SJCRH30 (cell line): ENCODE measurements around the gene UPF3A. TPM values are rescaled to one million over a fixed set of nuclear protein-coding genes. Genes with fewer than 3 reads are reported as not detected.
"Not testable (repeated sequence)": the region's sequence is repeated elsewhere in the genome, so short reads cannot be mapped to it uniquely, and the experiment has no call there.

Experiments
- DNase-seq, 2 experiments: peaks; one replicate each; pipeline ENCODE4 v3.0.0-alpha.2; 2015 to 2020
- H3K27ac ChIP-seq: fragments of 250-450 bp; sonication (Bioruptor Pico); 2 replicates; pipeline ENCODE4 v1.5.1; 2020; ENCODE audit warnings: mild to moderate bottlenecking, moderate library complexity
- H3K27me3 ChIP-seq: fragments of 250-450 bp; sonication (Bioruptor Pico); 2 replicates; pipeline ENCODE4 v1.5.1; 2020; ENCODE audit warnings: mild to moderate bottlenecking, moderate library complexity
- H3K36me3 ChIP-seq: fragments of 250-450 bp; sonication (Bioruptor Pico); 2 replicates; pipeline ENCODE4 v1.5.1; 2020; ENCODE audit warnings: mild to moderate bottlenecking, moderate library complexity
- H3K4me1 ChIP-seq: fragments of 250-450 bp; sonication (Bioruptor Pico); 2 replicates; pipeline ENCODE4 v1.5.1; 2020; ENCODE audit warnings: mild to moderate bottlenecking, moderate library complexity
- H3K4me3 ChIP-seq: fragments of 250-450 bp; sonication (Bioruptor Pico); 2 replicates; pipeline ENCODE4 v1.5.1; 2020; ENCODE audit warnings: mild to moderate bottlenecking, moderate library complexity
- H3K9me3 ChIP-seq: fragments of 250-450 bp; sonication (Bioruptor Pico); replicated peaks from 2 replicates; pipeline ENCODE4 v1.5.1; 2020; ENCODE audit warnings: mild to moderate bottlenecking, moderate library complexity
- total RNA-seq: library from RNA; depleted of rRNA; stranded (reverse); fragments of >200 nt; shearing (Covaris generic); gene quantifications from 2 replicates; pipeline ENCODE4 v1.2.3, GENCODE V29; 2014

Gene UPF3A
- total RNA-seq, 1 experiment from 2014 or later, result 34.1 TPM

DNA sequence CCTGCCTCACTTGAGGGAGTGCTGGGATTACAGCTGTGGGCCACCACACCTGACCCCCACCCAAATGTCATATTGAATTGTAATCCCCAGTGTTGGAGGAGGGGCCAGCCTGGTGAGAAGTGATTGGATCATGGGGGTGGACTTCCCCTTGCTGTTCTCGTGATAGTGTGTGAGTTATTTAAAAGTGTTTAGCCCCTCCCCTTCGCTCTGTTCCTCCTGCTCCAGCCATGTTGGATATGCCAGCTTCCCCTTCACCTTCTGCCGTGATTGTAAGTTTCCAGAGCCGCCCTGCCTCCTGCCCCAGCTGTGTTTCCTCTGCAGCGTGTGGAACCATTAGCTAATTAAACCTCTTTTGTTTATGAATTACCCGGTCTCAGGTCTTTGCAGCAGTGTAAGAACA is 46.6 kb downstream of the UPF3A start:
- DNase-seq, result no peak
- no peak overlapping the region for H3K4me3 ChIP-seq
- no peaks in the 10 kb centered on the region for H3K27me3 ChIP-seq
- no peaks in the 10 kb centered on the region for H3K4me1 ChIP-seq
- H3K9me3 ChIP-seq, result no peaks in the 10 kb centered on the region
- no peak overlapping the region for H3K27ac ChIP-seq
- H3K36me3 ChIP-seq, result peaks cover 39% of the 10 kb centered on the region

- no peak for DNase-seq
- no peak overlapping the region for H3K27ac ChIP-seq
- H3K27me3 ChIP-seq, result no peaks in the 10 kb centered on the region
- no peaks in the 10 kb centered on the region for H3K4me1 ChIP-seq
- H3K9me3 ChIP-seq, result no peaks in the 10 kb centered on the region
- peaks cover 34% of the 10 kb centered on the region for H3K36me3 ChIP-seq
- H3K4me3 ChIP-seq, result no peak overlapping the region
These were observed 47.2 kb downstream of the UPF3A start for GRCh38 chr13:114328595-114328994.

GRCh38 chr13:114330086-114330485 is 48.7 kb downstream of the UPF3A start:
- no peaks in the 10 kb centered on the region for H3K9me3 ChIP-seq
- no peaks in the 10 kb centered on the region for H3K27me3 ChIP-seq
- H3K4me1 ChIP-seq, result 0 out of 2 replicates have a peak, but pooled peaks cover 5% of the 10 kb centered on the region
- H3K27ac ChIP-seq, result no peak overlapping the region
- DNase-seq, result no peak
- H3K36me3 ChIP-seq, result peaks cover 19% of the 10 kb centered on the region
- H3K4me3 ChIP-seq, result no peak overlapping the region

GRCh38 chr13:114333881-114334280 is 52.5 kb downstream of the UPF3A start:
- DNase-seq, H3K4me1 ChIP-seq, H3K27me3 ChIP-seq, H3K9me3 ChIP-seq, H3K36me3 ChIP-seq, H3K4me3 ChIP-seq, H3K27ac ChIP-seq: not testable (repeated sequence)

- H3K4me3 ChIP-seq, result no peak overlapping the region
- no peaks in the 10 kb centered on the region for H3K27me3 ChIP-seq
- no peak for DNase-seq
- H3K27ac ChIP-seq, result no peak overlapping the region
- H3K4me1 ChIP-seq, result 0 out of 2 replicates have a peak, but pooled peaks cover 5% of the 10 kb centered on the region
- H3K9me3 ChIP-seq, result no peaks in the 10 kb centered on the region
- no peaks in the 10 kb centered on the region for H3K36me3 ChIP-seq
These were observed 53.1 kb downstream of the UPF3A start for GRCh38 chr13:114334305-114335053.

GRCh38 chr13:114336457-114336856 is 55.1 kb downstream of the UPF3A start:
- not testable (repeated sequence) for H3K36me3 ChIP-seq, H3K27ac ChIP-seq, H3K4me1 ChIP-seq, H3K9me3 ChIP-seq, H3K27me3 ChIP-seq, DNase-seq, H3K4me3 ChIP-seq

DNA sequence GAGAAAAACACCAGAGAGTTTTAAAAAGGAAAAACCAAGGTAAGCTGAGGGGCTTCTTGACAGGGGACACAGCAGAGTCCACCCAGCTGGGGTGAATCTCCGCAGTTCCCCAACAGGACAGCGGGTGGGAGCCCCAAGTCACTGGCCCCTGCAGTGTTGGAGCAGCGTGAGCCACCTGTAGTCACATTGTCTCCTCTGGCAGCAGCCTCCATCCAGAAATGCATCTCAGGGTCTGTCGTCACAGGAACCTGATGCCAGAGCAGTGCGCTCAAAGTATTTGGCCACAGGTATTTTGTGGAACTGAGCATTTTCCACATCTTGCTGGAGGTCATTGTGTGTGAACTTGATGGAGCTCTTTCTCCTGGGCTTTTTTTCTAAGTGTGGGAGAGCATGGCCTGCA is 57.6 kb downstream of the UPF3A start:
- Histone ChIP-seq H3K27me3 (no peaks in the 10 kb centered on the region), H3K4me1 (0 out of 2 replicates have a peak, but pooled peaks cover 4% of the 10 kb centered on the region), H3K4me3 (no peak overlapping the region), H3K9me3 (no peaks in the 10 kb centered on the region), H3K27ac (no peak overlapping the region), H3K36me3 (no peaks in the 10 kb centered on the region)
- no peak for DNase-seq

DNA sequence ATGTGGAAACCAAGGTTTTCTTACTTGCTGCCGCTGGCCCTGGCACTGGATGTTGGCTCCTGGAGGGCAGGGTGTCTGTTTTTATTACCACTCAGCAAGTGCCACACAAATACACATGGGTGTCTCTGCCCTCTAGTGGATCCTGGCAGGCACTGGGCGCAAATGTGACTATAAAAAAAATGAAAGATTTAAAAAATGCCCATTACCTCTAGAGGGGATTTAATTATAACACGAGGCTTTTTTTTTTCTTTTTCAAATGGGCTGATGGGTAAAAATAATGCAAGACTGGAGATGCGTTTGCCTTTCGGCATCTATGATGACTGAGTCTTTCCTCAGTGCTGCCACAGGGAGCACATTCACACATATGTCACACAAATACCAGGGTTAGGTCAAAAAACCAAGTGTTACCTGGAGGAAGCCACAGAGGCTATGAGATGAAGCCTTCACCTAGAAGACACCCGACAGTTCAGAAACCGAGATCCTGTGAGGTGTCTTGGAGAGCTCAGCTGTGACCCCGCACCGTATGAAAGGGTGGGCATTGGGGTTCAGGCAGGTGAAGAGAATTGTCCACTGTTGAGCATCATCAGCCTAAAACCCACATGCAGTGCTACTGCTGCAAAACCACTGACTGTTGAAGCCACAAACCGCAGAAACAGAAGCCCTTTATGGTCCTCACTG is 58.6 kb downstream of the UPF3A start:
- Histone ChIP-seq H3K4me1 (no peaks in the 10 kb centered on the region), H3K36me3 (no peaks in the 10 kb centered on the region), H3K27me3 (no peaks in the 10 kb centered on the region), H3K27ac (no peak overlapping the region), H3K4me3 (no peak overlapping the region), H3K9me3 (no peaks in the 10 kb centered on the region)
- peak; percentile 25 to 48 for DNase-seq

GRCh38 chr13:114341003-114341777 is 59.8 kb downstream of the UPF3A start:
- H3K9me3 ChIP-seq, result no peaks in the 10 kb centered on the region
- DNase-seq, result peak in 1 of 2 experiments; percentile 20
- no peak overlapping the region for H3K4me3 ChIP-seq
- no peaks in the 10 kb centered on the region for H3K36me3 ChIP-seq
- no peak overlapping the region for H3K27ac ChIP-seq
- no peaks in the 10 kb centered on the region for H3K4me1 ChIP-seq
- H3K27me3 ChIP-seq, result no peaks in the 10 kb centered on the region

GRCh38 chr13:114347256-114347655 is 65.9 kb downstream of the UPF3A start:
- H3K9me3 ChIP-seq, H3K36me3 ChIP-seq, H3K27me3 ChIP-seq, H3K4me1 ChIP-seq, DNase-seq, H3K4me3 ChIP-seq, H3K27ac ChIP-seq: not testable (repeated sequence)

- DNase-seq, result peak in 1 of 2 experiments; percentile 26
- not testable (repeated sequence) for H3K36me3 ChIP-seq, H3K9me3 ChIP-seq, H3K27me3 ChIP-seq, H3K4me3 ChIP-seq, H3K4me1 ChIP-seq, H3K27ac ChIP-seq
These were observed 71.4 kb downstream of the UPF3A start for GRCh38 chr13:114352763-114353162.

DNA sequence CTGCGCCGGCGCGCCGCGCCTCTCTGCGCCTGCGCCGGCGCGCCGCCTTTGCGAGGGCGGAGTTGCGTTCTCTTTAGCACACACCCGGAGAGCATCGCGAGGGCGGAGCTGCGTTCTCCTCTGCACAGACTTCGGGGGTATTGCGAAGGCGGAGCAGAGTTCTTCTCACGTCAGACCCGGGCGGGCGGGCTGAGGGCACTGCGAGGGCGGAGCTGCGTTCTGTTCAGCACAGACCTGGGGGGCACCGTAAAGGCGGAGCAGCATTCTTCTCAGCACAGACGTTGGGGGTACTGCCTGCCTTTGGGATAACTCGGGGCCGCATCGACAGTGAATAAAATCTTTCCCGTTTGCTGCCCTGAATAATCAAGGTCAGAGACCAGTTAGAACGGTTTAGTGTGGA is 72.0 kb downstream of the UPF3A start:
- not testable (repeated sequence) for H3K27ac ChIP-seq, DNase-seq, H3K9me3 ChIP-seq, H3K36me3 ChIP-seq, H3K4me3 ChIP-seq, H3K4me1 ChIP-seq, H3K27me3 ChIP-seq
